Muscle of leg (tissue), 11 donors: ENCODE data around the gene SLC12A5. TPM values are rescaled to one million over a fixed set of nuclear protein-coding genes. Genes with fewer than 3 reads are reported as not detected.

Experiments
- DNase-seq: peaks from one replicate; pipeline ENCODE4 v3.0.0; 2013
- H3K27ac ChIP-seq: one replicate; pipeline ENCODE4 v1.5.1; 2013; ENCODE audit warnings: mild to moderate bottlenecking, low read length, control low read depth
- H3K27me3 ChIP-seq: one replicate; pipeline ENCODE4 v1.6.1; 2013; ENCODE audit warnings: low read length; ENCODE audit not compliant: control insufficient read depth, insufficient read depth
- H3K36me3 ChIP-seq: one replicate; pipeline ENCODE4 v1.6.1; 2013; ENCODE audit warnings: low read length; ENCODE audit not compliant: control insufficient read depth, insufficient read depth
- H3K4me1 ChIP-seq: one replicate; pipeline ENCODE4 v1.6.1; 2013; ENCODE audit warnings: low read length; ENCODE audit not compliant: control insufficient read depth, insufficient read depth
- H3K4me3 ChIP-seq: one replicate; pipeline ENCODE4 v1.5.1; 2013; ENCODE audit warnings: low read length, control low read depth
- H3K9me3 ChIP-seq: replicated peaks from 2 replicates; pipeline ENCODE4 v1.6.1; 2013; ENCODE audit warnings: low read depth, low read length; ENCODE audit not compliant: control insufficient read depth
- WGBS: methylation state at CpG from one replicate; pipeline ENCODE4 v1.1.5; 2013; ENCODE audit warnings: missing lambda C conversion rate; ENCODE audit not compliant: insufficient coverage; 5-methylcytosine and 5-hydroxymethylcytosine counted together
- polyA plus RNA-seq, 8 donors: library from polyadenylated mRNA; unstranded; fragments of 120-200 nt; gene quantifications; one replicate each; pipeline versions ENCODE4 v1.2.1 to v1.2.3, GENCODE V29; 2013; ENCODE audit warnings: inconsistent platforms in 1 of 8, low replicate concordance in 1 of 8; ENCODE audit not compliant: insufficient read length in 8 of 8, insufficient read depth in 1 of 8
- total RNA-seq: library from RNA; stranded (reverse); fragments of 120-200 nt; gene quantifications from one replicate; pipeline ENCODE4 v1.2.4, GENCODE V29; 2013

Gene SLC12A5
- total and polyA plus RNA-seq, 9 donors = 0.13 to 2.3 (median 1.3) TPM

GRCh38 chr20:46025376-46025783, 3.6 kb upstream of the SLC12A5 start:
- no peak for DNase-seq

GRCh38 chr20:46027245-46027853, 1.7 kb upstream of the SLC12A5 start:
- peaks cover 66% of the 10 kb centered on the region for H3K27me3 ChIP-seq
- no peaks in the 10 kb centered on the region for H3K4me1 ChIP-seq
- peak; percentile 70 for DNase-seq
- no peak overlapping the region for H3K4me3 ChIP-seq
- H3K9me3 ChIP-seq = no peaks in the 10 kb centered on the region
- H3K27ac ChIP-seq = no peak overlapping the region
- 6% methylated on average over 3 of the region's 4 CpGs for WGBS
- H3K36me3 ChIP-seq = no peaks in the 10 kb centered on the region

More at GRCh38 chr20:46025376-46025783, 3.6 kb upstream of the SLC12A5 start:
- no peaks in the 10 kb centered on the region for H3K9me3 ChIP-seq
- H3K27me3 ChIP-seq = peaks cover 64% of the 10 kb centered on the region
- peaks cover 2% of the 10 kb centered on the region for H3K4me1 ChIP-seq
- H3K27ac ChIP-seq = no peak overlapping the region
- no peak overlapping the region for H3K4me3 ChIP-seq
- 55% methylated on average over 8 of the region's 10 CpGs for WGBS
- no peaks in the 10 kb centered on the region for H3K36me3 ChIP-seq

DNA sequence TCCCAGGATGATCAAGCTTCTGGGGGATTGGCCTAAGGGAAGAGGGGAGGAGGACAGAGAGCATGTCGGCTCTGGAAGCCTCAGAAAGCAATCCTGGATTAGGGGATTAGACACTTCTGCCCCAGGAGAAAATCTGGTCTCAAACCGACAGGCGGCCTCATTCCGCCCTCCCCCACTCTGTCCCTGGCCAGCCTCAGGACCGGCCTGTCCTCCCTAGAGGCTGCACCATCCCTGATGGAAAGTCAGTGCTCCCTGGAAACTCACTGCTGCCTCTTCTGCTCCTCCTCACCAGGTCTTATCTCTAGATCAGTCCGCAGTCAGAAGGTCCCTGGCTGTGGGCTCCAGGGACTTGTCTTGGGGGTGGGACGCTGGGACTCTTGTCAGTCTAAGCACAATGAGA, 905 bp upstream of the SLC12A5 start:
- WGBS = 60% methylated on average over 4 of the region's 7 CpGs
- H3K4me1 ChIP-seq = no peaks in the 10 kb centered on the region
- H3K27me3 ChIP-seq = peaks cover 67% of the 10 kb centered on the region
- no peak overlapping the region for H3K27ac ChIP-seq
- DNase-seq = no peak
- no peak overlapping the region for H3K4me3 ChIP-seq
- no peaks in the 10 kb centered on the region for H3K36me3 ChIP-seq
- no peaks in the 10 kb centered on the region for H3K9me3 ChIP-seq

DNA sequence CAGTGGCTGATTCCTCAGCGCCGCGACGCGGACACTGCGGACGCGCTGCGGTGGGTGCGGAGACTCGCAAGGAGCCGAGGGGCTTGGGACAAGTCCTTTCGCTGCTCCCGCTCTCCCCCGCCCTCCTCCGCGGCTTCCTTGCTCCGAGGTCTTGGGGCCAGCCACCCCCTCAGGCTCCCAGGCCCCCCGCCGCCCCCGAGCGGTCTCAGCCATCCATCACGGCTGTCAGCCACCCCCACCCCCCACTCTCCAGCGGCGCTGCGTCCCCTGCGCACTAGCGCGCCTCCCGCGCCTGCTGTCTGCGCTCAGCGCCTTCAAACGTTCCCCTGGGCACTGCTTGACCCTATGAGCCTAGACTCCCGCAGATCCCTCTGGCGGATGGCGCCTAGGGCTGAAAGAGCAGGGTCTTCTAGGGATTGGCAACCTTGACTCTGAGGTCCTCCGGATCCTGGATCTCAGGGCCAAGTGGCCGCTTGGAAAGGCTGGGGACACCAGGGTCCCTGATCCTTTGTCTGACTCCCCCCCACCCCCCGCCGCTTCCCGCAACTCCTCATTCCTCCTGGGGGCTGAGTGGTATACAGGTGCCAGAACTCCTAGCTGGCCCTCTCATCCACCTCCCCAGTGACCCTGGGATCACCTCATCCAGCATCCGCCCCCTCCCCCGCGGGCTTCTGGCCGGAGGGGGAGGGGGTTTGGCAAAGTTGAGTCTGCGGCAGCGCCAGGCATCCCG, 1.4 kb downstream of the SLC12A5 start:
- 2% methylated on average over 34 of the region's 49 CpGs for WGBS
- no peaks in the 10 kb centered on the region for H3K4me1 ChIP-seq
- no peak overlapping the region for H3K27ac ChIP-seq
- H3K9me3 ChIP-seq = no peaks in the 10 kb centered on the region
- peaks cover 73% of the 10 kb centered on the region for H3K27me3 ChIP-seq
- no peak for DNase-seq
- H3K4me3 ChIP-seq = no peak overlapping the region
- H3K36me3 ChIP-seq = no peaks in the 10 kb centered on the region

GRCh38 chr20:46031014-46031569, 2.1 kb downstream of the SLC12A5 start:
- Histone ChIP-seq H3K9me3 (no peaks in the 10 kb centered on the region), H3K27ac (no peak overlapping the region), H3K4me3 (no peak overlapping the region), H3K36me3 (no peaks in the 10 kb centered on the region), H3K4me1 (no peaks in the 10 kb centered on the region), H3K27me3 (peaks cover 71% of the 10 kb centered on the region)
- 7% methylated on average over 6 of the region's 11 CpGs for WGBS
- DNase-seq = no peak

DNA sequence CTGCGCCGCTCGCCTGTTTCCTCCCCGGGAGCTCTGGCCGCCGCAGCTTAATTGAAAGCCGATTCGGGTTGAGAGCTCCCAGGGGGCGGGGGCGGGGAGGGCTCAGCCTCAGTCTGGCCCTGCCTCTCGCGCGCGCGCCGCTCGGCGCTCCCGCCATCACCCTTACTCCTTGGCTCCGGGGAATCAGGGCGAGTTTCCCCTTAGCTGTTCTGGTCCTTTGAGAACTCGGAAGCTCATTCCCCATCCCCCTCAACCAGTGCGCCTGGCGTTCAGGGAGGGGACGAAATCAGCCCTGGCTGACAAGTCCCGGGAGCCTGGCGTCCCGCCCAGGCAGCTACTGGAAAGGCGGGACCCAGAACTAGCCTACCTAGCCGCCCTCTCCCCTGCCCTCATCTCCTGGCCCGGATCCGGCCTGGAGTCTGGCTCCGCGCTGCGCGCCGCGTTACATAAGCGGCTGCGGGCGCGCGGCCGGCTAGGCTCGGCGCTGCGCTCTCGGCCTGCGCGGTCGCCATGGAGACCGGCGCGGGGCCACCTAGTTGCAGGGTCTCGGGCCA, 2.8 kb downstream of the SLC12A5 start:
- Histone ChIP-seq H3K36me3 (no peaks in the 10 kb centered on the region), H3K27me3 (peaks cover 71% of the 10 kb centered on the region), H3K27ac (no peak overlapping the region), H3K9me3 (no peaks in the 10 kb centered on the region), H3K4me3 (no peak overlapping the region), H3K4me1 (no peaks in the 10 kb centered on the region)
- DNase-seq = no peak
- WGBS = 0% methylated on average over 54 of the region's 55 CpGs

DNA sequence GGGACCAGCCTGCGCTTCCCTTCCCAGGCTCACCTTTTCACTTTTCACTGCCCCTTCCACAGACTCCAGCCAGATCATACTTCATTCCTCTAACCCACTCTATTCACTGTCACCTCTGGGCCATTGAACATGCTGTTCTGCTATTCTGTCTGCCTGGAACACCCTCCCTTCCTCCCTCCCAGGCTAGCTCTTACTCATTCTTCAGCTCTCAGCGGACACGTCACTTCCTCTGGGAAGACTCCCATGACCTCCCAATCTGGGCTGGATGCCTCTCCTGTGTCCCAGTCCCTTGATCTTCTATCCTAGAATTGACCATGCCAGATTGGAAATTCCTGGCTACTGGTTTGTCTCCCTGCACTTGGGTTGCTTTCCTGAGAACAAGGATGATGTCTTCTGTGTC, 5.0 kb downstream of the SLC12A5 start:
- Histone ChIP-seq H3K36me3 (no peaks in the 10 kb centered on the region), H3K27me3 (peaks cover 54% of the 10 kb centered on the region), H3K4me1 (no peaks in the 10 kb centered on the region), H3K9me3 (no peaks in the 10 kb centered on the region), H3K4me3 (no peak overlapping the region), H3K27ac (no peak overlapping the region)
- no peak for DNase-seq
- 75% methylated on average over 3 of the region's 3 CpGs for WGBS

DNA sequence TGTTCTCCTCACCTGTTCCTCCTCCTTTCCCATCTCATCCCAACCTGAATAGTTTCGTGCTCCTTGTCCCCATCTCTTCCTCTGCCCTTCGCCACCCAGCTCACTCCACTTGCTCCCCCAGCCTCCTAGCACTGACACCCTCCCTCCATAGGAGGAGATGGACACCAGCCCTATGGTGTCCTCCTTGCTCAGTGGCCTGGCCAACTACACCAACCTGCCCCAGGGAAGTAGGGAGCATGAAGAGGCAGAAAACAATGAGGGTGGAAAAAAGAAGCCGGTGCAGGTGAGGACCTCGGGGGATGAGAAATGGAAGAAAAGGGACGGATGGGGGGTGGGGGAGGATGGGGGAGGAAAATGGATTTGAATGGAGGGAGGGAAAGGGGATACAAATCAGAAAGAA, 6.2 kb downstream of the SLC12A5 start:
- no peak for DNase-seq
- Histone ChIP-seq H3K4me1 (no peaks in the 10 kb centered on the region), H3K9me3 (no peaks in the 10 kb centered on the region), H3K4me3 (no peak overlapping the region), H3K36me3 (no peaks in the 10 kb centered on the region), H3K27me3 (peaks cover 41% of the 10 kb centered on the region), H3K27ac (no peak overlapping the region)
- 57% methylated on average over 5 of the region's 5 CpGs for WGBS

DNA sequence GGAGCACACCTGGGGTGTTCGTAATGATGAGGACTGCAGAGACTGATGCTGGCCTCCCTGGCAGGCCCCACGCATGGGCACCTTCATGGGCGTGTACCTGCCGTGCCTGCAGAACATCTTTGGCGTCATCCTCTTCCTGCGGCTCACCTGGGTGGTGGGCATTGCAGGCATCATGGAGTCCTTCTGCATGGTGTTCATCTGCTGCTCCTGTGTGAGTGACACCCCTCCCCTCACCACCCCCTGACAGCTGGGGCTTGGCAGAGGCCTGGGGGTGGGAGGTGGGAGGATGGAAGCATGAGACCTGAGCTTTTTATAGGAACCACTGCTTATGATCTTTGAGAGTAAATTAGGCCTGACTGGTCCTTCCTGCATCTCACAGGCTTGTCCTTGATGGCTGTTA, 6.7 kb downstream of the SLC12A5 start:
- peaks cover 37% of the 10 kb centered on the region for H3K27me3 ChIP-seq
- no peak overlapping the region for H3K4me3 ChIP-seq
- WGBS = 89% methylated on average over 4 of the region's 6 CpGs
- no peak overlapping the region for H3K27ac ChIP-seq
- DNase-seq = no peak
- no peaks in the 10 kb centered on the region for H3K4me1 ChIP-seq
- no peaks in the 10 kb centered on the region for H3K9me3 ChIP-seq
- no peaks in the 10 kb centered on the region for H3K36me3 ChIP-seq

GRCh38 chr20:46036370-46036769, 7.4 kb downstream of the SLC12A5 start:
- H3K4me1 ChIP-seq = no peaks in the 10 kb centered on the region
- peaks cover 32% of the 10 kb centered on the region for H3K27me3 ChIP-seq
- H3K9me3 ChIP-seq = no peaks in the 10 kb centered on the region
- H3K4me3 ChIP-seq = no peak overlapping the region
- no peak for DNase-seq
- H3K27ac ChIP-seq = no peak overlapping the region
- no CpG with 5 or more reads among the region's 8 CpGs for WGBS
- H3K36me3 ChIP-seq = no peaks in the 10 kb centered on the region
